ENCODE measurements around the gene CPSF3.

DNA sequence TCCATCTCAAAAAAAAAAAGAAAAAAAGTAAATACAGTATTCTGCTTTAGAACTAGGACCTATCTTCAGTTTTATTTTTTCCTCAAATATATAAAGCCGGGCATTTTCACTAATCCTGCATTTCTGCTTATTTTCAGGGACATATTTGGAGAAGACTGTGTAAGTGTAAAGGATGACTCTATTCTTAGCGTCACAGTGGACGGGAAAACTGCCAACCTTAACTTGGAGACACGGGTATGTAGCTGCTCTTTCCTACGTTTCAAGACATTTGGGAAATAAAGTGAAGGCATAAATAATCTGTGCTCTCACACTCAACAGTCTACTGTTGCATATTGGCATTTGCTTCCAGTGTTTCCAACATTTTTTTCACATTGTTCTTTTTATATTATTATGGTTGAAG, 47.8 kb downstream of the CPSF3 start:
- TF ChIP-seq POLR2A (IDR thresholded peaks at IDR 0.05), result no peak
- TF ChIP-seq, protein P1, sequence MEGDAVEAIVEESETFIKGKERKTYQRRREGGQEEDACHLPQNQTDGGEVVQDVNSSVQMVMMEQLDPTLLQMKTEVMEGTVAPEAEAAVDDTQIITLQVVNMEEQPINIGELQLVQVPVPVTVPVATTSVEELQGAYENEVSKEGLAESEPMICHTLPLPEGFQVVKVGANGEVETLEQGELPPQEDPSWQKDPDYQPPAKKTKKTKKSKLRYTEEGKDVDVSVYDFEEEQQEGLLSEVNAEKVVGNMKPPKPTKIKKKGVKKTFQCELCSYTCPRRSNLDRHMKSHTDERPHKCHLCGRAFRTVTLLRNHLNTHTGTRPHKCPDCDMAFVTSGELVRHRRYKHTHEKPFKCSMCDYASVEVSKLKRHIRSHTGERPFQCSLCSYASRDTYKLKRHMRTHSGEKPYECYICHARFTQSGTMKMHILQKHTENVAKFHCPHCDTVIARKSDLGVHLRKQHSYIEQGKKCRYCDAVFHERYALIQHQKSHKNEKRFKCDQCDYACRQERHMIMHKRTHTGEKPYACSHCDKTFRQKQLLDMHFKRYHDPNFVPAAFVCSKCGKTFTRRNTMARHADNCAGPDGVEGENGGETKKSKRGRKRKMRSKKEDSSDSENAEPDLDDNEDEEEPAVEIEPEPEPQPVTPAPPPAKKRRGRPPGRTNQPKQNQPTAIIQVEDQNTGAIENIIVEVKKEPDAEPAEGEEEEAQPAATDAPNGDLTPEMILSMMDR (IDR thresholded peaks at IDR 0.05), result no peak
- TF ChIP-seq EP300 (IDR thresholded peaks at IDR 0.05; ENCODE audit: low read depth), result no peak
- no peak for TF ChIP-seq POLR2AphosphoS5 (IDR thresholded peaks at IDR 0.05)

All from transverse colon (tissue), 4 donors.